Vagina (tissue), 2 donors: ENCODE data around the gene PIP5K1B. TPM values are rescaled to one million over a fixed set of nuclear protein-coding genes. Genes with fewer than 3 reads are reported as not detected.

ENCODE experiments used
- DNase-seq, 2 donors: peaks; one replicate each; pipeline ENCODE4 v3.0.0-alpha.2; 2017; ENCODE audit errors: extremely low spot score in 2 of 2
- H3K27ac ChIP-seq: fragments of 200-600 bp; sonication (generic); one replicate; pipeline ENCODE4 v1.5.1; 2019
- H3K27me3 ChIP-seq: fragments of 200-600 bp; sonication (generic); one replicate; pipeline ENCODE4 v1.5.1; 2019
- H3K36me3 ChIP-seq, 2 donors: fragments of 200-600 bp; sonication (generic); one replicate each; pipeline ENCODE4 v1.5.1; 2017 to 2019
- H3K4me1 ChIP-seq: fragments of 200-600 bp; sonication (generic); one replicate; pipeline ENCODE4 v1.5.1; 2019
- H3K4me3 ChIP-seq, 2 donors: fragments of 200-600 bp; sonication (generic); 1 replicate in 1 of 2; 2 replicates in 1 of 2; pipeline ENCODE4 v1.5.1; 2016 to 2019
- H3K9me3 ChIP-seq: fragments of 200-600 bp; sonication (generic); one replicate; pipeline ENCODE4 v1.5.1; 2019
- POLR2A ChIP-seq, 2 donors: fragments of 450-650 bp; IDR thresholded peaks; one replicate each; pipeline ENCODE4 v1.6.1; 2017; ENCODE audit warnings: antibody characterized with exemption in 2 of 2, mild to moderate bottlenecking in 2 of 2, moderate library complexity in 2 of 2
- POLR2AphosphoS5 ChIP-seq, 2 donors: sonication (generic); formaldehyde crosslinking; IDR thresholded peaks; one replicate each; pipeline ENCODE4 v1.9.0; 2017; ENCODE audit warnings: antibody characterized with exemption in 2 of 2, mild to moderate bottlenecking in 2 of 2, low read depth in 1 of 2; ENCODE audit not compliant: insufficient read depth in 1 of 2
- intact Hi-C: fragments of 100-400 bp; cut with DNase I; formaldehyde crosslinking; loops from one replicate; pipeline ENCODE4 v1.15.1; 2023
- total RNA-seq: library from RNA; depleted of rRNA; stranded (reverse); fragments of >200 nt; gene quantifications from one replicate; pipeline ENCODE4 v1.2.3, GENCODE V29; 2016
- TF ChIP-seq, protein P1 (sequence below), 3 experiments: fragments of 450-650 bp in 2 of 3; fragments of 200-600 bp in 1 of 3; sonication (generic) in 1 of 3; IDR thresholded peaks; one replicate each; pipeline ENCODE4 v1.5.1; 2017 to 2019; ENCODE audit warnings: antibody characterized with exemption in 3 of 3, mild to moderate bottlenecking in 2 of 3, moderate library complexity in 2 of 3

PIP5K1B gene
- total RNA-seq, 1 donor from 2014 or later = 2.9 TPM

DNA sequence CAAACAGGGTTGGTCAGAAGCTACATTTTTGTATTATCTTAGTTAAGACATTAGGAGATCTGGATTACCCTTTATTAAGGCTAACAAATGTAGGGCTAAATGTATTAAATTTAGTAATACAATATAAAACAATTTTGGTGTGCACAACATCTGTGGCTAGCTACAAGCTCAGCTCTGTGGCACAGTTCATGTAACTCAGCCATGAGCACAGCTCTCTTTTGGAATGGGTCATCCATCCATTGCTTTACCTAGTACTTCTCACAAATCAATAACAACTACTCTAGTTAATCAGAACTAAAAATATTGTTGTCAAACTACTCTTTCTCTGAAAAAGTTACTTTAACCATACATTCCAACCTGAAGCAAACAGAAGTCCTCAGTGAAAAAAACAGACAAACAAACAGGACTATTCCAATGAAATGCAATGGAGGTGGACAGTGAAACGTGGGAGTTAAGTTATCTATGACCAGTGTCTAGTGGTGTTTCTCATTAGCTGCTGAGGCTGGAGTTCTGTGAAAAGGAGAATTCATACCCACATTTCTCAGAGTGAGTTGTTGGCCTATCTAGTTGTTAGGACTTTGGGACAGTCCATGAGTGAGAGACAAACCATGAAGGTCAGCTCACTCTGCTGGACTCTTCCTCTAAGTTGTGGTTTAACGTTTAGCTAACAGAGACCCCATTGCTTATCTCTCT is 55.1 kb downstream of the PIP5K1B start:
- Histone ChIP-seq H3K27me3 (no peaks in the 10 kb centered on the region), H3K4me1 (no peaks in the 10 kb centered on the region), H3K4me3 (no peak overlapping the region), H3K9me3 (peaks cover 4% of the 10 kb centered on the region), H3K36me3 (no peaks in the 10 kb centered on the region), H3K27ac (no peak overlapping the region)
- TF ChIP-seq, protein P1, sequence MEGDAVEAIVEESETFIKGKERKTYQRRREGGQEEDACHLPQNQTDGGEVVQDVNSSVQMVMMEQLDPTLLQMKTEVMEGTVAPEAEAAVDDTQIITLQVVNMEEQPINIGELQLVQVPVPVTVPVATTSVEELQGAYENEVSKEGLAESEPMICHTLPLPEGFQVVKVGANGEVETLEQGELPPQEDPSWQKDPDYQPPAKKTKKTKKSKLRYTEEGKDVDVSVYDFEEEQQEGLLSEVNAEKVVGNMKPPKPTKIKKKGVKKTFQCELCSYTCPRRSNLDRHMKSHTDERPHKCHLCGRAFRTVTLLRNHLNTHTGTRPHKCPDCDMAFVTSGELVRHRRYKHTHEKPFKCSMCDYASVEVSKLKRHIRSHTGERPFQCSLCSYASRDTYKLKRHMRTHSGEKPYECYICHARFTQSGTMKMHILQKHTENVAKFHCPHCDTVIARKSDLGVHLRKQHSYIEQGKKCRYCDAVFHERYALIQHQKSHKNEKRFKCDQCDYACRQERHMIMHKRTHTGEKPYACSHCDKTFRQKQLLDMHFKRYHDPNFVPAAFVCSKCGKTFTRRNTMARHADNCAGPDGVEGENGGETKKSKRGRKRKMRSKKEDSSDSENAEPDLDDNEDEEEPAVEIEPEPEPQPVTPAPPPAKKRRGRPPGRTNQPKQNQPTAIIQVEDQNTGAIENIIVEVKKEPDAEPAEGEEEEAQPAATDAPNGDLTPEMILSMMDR (IDR thresholded peaks at IDR 0.05) = no peak
- TF ChIP-seq POLR2A (IDR thresholded peaks at IDR 0.05) = no peak
- no peak for TF ChIP-seq POLR2AphosphoS5 (IDR thresholded peaks at IDR 0.05; ENCODE audit: insufficient read depth in 1 of 2, low read depth in 1 of 2)
- intact Hi-C loops = no loop called here
- no peak for DNase-seq

DNA sequence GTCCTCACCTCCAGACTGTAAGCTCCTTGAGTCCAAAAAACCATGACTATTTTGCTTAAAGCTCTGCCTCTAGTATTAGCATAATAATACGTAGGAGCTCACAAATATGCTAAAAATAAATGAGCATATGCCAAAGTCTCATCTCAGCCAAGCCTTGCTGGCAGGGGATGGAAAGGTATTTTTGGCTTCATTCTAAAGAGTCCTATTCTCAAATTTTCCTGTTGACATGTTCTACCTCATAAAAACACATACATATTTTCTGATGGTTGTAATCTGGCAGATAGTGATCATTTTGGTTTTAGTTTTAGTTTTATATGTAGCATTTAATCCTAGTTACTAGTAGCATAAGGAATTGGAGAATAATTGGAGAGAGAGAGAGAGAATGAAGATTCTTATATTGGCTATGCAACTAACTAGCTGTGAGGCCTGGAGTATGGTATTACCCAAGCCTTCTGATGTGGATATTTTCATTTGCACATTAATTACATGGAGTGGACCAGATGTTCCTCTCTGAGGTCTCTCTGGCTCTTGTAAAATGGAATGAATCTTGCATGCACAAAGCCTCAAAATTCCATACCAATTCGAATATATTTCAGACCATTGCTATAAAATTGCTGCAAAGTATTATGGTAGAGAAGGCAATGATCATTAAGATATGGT is 55.8 kb downstream of the PIP5K1B start:
- H3K9me3 ChIP-seq = peaks cover 4% of the 10 kb centered on the region
- H3K4me1 ChIP-seq = no peaks in the 10 kb centered on the region
- intact Hi-C loops = no loop called here
- H3K27ac ChIP-seq = no peak overlapping the region
- no peak for DNase-seq
- no peak for TF ChIP-seq POLR2A (IDR thresholded peaks at IDR 0.05)
- TF ChIP-seq POLR2AphosphoS5 (IDR thresholded peaks at IDR 0.05; ENCODE audit: insufficient read depth in 1 of 2, low read depth in 1 of 2) = no peak
- TF ChIP-seq, protein P1 (IDR thresholded peaks at IDR 0.05) = no peak
- no peaks in the 10 kb centered on the region for H3K27me3 ChIP-seq
- H3K36me3 ChIP-seq = no peaks in the 10 kb centered on the region
- no peak overlapping the region for H3K4me3 ChIP-seq

DNA sequence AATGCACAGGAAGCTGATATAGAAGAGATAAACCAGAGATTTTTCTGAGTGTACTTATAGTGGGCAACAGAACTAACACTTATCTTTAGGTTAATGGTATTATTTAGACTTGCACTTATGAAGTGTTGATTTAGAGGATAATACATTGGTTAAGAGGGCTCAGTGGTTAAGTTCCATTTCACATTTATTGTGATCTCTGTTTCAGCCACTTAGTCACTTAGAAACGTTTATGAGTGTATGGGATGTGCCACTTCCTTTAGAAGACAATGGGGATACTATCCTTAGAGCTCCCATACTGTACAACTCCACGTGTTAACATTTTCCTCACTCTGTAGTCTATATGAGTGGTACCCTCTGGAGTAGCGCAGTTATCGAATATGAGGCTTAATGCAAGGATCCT is 57.5 kb downstream of the PIP5K1B start:
- Histone ChIP-seq H3K27ac (no peak overlapping the region), H3K4me1 (no peaks in the 10 kb centered on the region), H3K4me3 (no peak overlapping the region), H3K9me3 (peaks cover 4% of the 10 kb centered on the region), H3K36me3 (no peaks in the 10 kb centered on the region), H3K27me3 (no peaks in the 10 kb centered on the region)
- TF ChIP-seq, protein P1 (IDR thresholded peaks at IDR 0.05) = no peak
- no peak for TF ChIP-seq POLR2A (IDR thresholded peaks at IDR 0.05)
- TF ChIP-seq POLR2AphosphoS5 (IDR thresholded peaks at IDR 0.05; ENCODE audit: insufficient read depth in 1 of 2, low read depth in 1 of 2) = no peak
- intact Hi-C loops = no loop called here
- no peak for DNase-seq

DNA sequence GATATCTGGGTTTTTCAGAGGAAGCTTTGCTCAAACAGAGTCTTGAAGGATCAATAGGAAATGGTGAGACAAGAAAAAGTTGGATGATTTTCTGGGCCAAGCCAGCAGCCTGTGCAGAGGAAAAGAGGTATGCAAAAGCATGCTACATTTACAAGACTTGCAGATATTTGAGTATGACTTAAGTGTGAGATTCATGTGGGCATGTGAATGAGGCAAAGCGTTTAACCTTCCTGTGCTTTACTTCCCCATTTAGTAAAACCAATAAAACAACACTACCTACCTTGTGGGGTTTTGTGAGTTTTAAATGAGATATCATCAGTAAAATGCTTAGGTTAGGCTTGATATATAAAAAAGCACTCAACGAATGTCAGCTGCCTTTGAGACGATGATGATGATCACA is 58.1 kb downstream of the PIP5K1B start:
- H3K9me3 ChIP-seq = no peaks in the 10 kb centered on the region
- no peaks in the 10 kb centered on the region for H3K27me3 ChIP-seq
- TF ChIP-seq POLR2A (IDR thresholded peaks at IDR 0.05) = no peak
- no peak for TF ChIP-seq POLR2AphosphoS5 (IDR thresholded peaks at IDR 0.05; ENCODE audit: insufficient read depth in 1 of 2, low read depth in 1 of 2)
- TF ChIP-seq, protein P1 (IDR thresholded peaks at IDR 0.05) = no peak
- no peaks in the 10 kb centered on the region for H3K4me1 ChIP-seq
- no peaks in the 10 kb centered on the region for H3K36me3 ChIP-seq
- H3K27ac ChIP-seq = no peak overlapping the region
- DNase-seq = no peak
- intact Hi-C loops = no loop called here
- no peak overlapping the region for H3K4me3 ChIP-seq

DNA sequence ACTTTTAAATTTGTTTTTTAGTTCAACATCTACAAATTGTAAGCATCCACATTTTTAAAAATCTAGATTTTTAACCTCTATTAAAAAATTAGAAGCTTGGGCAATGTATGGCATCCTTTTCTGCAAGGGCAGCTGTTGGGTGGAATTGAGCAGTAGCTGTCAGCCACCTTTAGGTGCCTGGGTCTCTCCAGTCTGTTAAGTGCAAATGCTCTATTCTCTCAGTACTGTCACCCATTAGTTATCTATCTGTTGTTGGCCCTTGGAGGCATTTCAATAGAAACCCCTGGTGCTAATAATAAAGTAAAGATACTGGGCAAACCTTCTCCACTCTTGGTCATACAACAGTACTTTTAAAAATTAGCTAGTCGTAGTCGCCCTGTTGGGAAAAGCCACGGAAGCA is 63.6 kb downstream of the PIP5K1B start:
- no peaks in the 10 kb centered on the region for H3K27me3 ChIP-seq
- H3K27ac ChIP-seq = no peak overlapping the region
- TF ChIP-seq POLR2A (IDR thresholded peaks at IDR 0.05) = no peak
- TF ChIP-seq, protein P1 (IDR thresholded peaks at IDR 0.05) = no peak
- no peak for TF ChIP-seq POLR2AphosphoS5 (IDR thresholded peaks at IDR 0.05; ENCODE audit: insufficient read depth in 1 of 2, low read depth in 1 of 2)
- H3K9me3 ChIP-seq = no peaks in the 10 kb centered on the region
- H3K36me3 ChIP-seq = no peaks in the 10 kb centered on the region
- no peak overlapping the region for H3K4me3 ChIP-seq
- intact Hi-C loops = no loop called here
- DNase-seq = no peak
- H3K4me1 ChIP-seq = no peaks in the 10 kb centered on the region
